Testis (tissue), 2 donors: ENCODE measurements around the gene DDX23.

Source experiments
- POLR2A ChIP-seq: fragments of 450-650 bp; IDR thresholded peaks from one replicate; pipeline ENCODE4 v1.6.1; 2017; ENCODE audit warnings: antibody characterized with exemption, mild to moderate bottlenecking, moderate library complexity
- TF ChIP-seq, protein P1 (sequence below), 3 experiments: fragments of 450-650 bp in 2 of 3; fragments of 200-600 bp in 1 of 3; sonication (generic) in 1 of 3; IDR thresholded peaks; one replicate each; pipeline ENCODE4 v1.5.1; 2016 to 2019; ENCODE audit warnings: antibody characterized with exemption in 3 of 3, mild to moderate bottlenecking in 2 of 3, moderate library complexity in 1 of 3

- TF ChIP-seq, protein P1, sequence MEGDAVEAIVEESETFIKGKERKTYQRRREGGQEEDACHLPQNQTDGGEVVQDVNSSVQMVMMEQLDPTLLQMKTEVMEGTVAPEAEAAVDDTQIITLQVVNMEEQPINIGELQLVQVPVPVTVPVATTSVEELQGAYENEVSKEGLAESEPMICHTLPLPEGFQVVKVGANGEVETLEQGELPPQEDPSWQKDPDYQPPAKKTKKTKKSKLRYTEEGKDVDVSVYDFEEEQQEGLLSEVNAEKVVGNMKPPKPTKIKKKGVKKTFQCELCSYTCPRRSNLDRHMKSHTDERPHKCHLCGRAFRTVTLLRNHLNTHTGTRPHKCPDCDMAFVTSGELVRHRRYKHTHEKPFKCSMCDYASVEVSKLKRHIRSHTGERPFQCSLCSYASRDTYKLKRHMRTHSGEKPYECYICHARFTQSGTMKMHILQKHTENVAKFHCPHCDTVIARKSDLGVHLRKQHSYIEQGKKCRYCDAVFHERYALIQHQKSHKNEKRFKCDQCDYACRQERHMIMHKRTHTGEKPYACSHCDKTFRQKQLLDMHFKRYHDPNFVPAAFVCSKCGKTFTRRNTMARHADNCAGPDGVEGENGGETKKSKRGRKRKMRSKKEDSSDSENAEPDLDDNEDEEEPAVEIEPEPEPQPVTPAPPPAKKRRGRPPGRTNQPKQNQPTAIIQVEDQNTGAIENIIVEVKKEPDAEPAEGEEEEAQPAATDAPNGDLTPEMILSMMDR (IDR thresholded peaks at IDR 0.05), result no peak
- no peak for TF ChIP-seq POLR2A
These were observed 23.0 kb downstream of the DDX23 start for GRCh38 chr12:48828841-48829575.
